Natural killer cell (primary cell): ENCODE data around the gene TGM1. TPM values are rescaled to one million over a fixed set of nuclear protein-coding genes. Genes with fewer than 3 reads are reported as not detected.
A peak's percentile ranks its signal among the peaks of the same experiment; 100 is the strongest.

Experiments
- ATAC-seq, 3 donors: fragments of 150-1000 bp in 2 of 3; fragments of 200-7000 bp in 1 of 3; cut with Tn5 transposase; 1 replicate in 1 of 3; 2 replicates in 2 of 3; pipeline ENCODE4 v1.10.0; 2021; ENCODE audit warnings: mild to moderate bottlenecking in 2 of 3, moderate library complexity in 2 of 3
- DNase-seq, 2 donors: peaks; one replicate each; pipeline versions ENCODE4 v3.0.0 to v3.0.0-alpha.2; 2013 to 2021; ENCODE audit warnings: mixed read lengths in 1 of 2
- H3K27ac ChIP-seq: one replicate; pipeline ENCODE4 v1.5.1; 2013; ENCODE audit warnings: mild to moderate bottlenecking, low read length
- H3K27me3 ChIP-seq: one replicate; pipeline ENCODE4 v1.6.1; 2013; ENCODE audit warnings: low read length; ENCODE audit not compliant: control insufficient read depth, insufficient read depth
- H3K36me3 ChIP-seq: one replicate; pipeline ENCODE4 v1.6.1; 2013; ENCODE audit warnings: low read length; ENCODE audit not compliant: control insufficient read depth, insufficient read depth
- H3K4me1 ChIP-seq: one replicate; pipeline ENCODE4 v1.6.1; 2013; ENCODE audit warnings: low read length; ENCODE audit not compliant: control insufficient read depth, insufficient read depth
- H3K4me3 ChIP-seq: one replicate; pipeline ENCODE4 v1.5.1; 2013; ENCODE audit warnings: low read length
- H3K9me3 ChIP-seq: one replicate; pipeline ENCODE4 v1.6.1; 2013; ENCODE audit warnings: low read length; ENCODE audit not compliant: control insufficient read depth, insufficient read depth
- H3K27ac Mint-ChIP-seq, 2 donors: one replicate each; pipeline ENCODE4 v1.8.0; 2022; ENCODE audit warnings: mild to moderate bottlenecking in 2 of 2, mixed read lengths in 2 of 2, moderate library complexity in 1 of 2
- H3K27me3 Mint-ChIP-seq, 2 donors: one replicate each; pipeline ENCODE4 v1.8.0; 2022; ENCODE audit warnings: low read depth in 2 of 2, mixed read lengths in 2 of 2
- H3K36me3 Mint-ChIP-seq: one replicate; pipeline ENCODE4 v1.8.0; 2022; ENCODE audit warnings: mixed read lengths
- H3K4me1 Mint-ChIP-seq, 2 donors: one replicate each; pipeline ENCODE4 v1.8.0; 2022; ENCODE audit warnings: mixed read lengths in 2 of 2
- H3K4me3 Mint-ChIP-seq: one replicate; pipeline ENCODE4 v1.8.0; 2022; ENCODE audit warnings: mild to moderate bottlenecking, moderate library complexity, mixed read lengths
- H3K9me3 Mint-ChIP-seq, 2 donors: one replicate each; pipeline ENCODE4 v1.8.0; 2022; ENCODE audit warnings: mixed read lengths in 2 of 2
- CTCF ChIP-seq: fragments of 200-600 bp; IDR thresholded peaks from one replicate; pipeline ENCODE4 v1.8.0; 2022; ENCODE audit warnings: antibody characterized with exemption
- WGBS: methylation state at CpG from one replicate; pipeline ENCODE4 v1.1.7; 2013; ENCODE audit warnings: missing lambda C conversion rate; ENCODE audit not compliant: insufficient coverage; 5-methylcytosine and 5-hydroxymethylcytosine counted together
- intact Hi-C: fragments of 100-400 bp; cut with micrococcal nuclease; formaldehyde crosslinking; loops from one replicate; pipeline ENCODE4 v1.14.2; 2022
- total RNA-seq, 4 donors: library from RNA; stranded (reverse); fragments of 120-200 nt in 1 of 4; gene quantifications; one replicate each; pipeline versions ENCODE4 v1.2.3 to v1.2.4, GENCODE V29; 2013 to 2022

TGM1 gene
- total RNA-seq, 3 donors from 2014 or later (not counting 1 experiment from before 2014, with no cell fraction given) = 1.7 to 4.9 (median 4.7) TPM

- H3K9me3 ChIP-seq = no peaks in the 10 kb centered on the region
- H3K9me3 Mint-ChIP-seq = no peaks in the 10 kb centered on the region
- DNase-seq (peak; percentile 81 to 96), ATAC-seq (peak; percentile 74 to 86 (median 74))
- H3K36me3 Mint-ChIP-seq = peaks cover 6% of the 10 kb centered on the region
- peak within 1 kb of the TSS; percentile 98 to 99 for H3K27ac Mint-ChIP-seq
- 0% methylated on average over 38 of the region's 40 CpGs for WGBS
- H3K27ac ChIP-seq = peak within 1 kb of the TSS; percentile 82
- intact Hi-C loops = loop anchor here (1.0 to 5.0 kb wide), 6 partner anchors 17 to 215 kb away; partner anchors contain the start of genes GMPR2, LTB4R, LTB4R2 and NEDD8
- peaks cover 48 to 50% of the 10 kb centered on the region in 2 donors for H3K4me1 Mint-ChIP-seq
- no peaks in the 10 kb centered on the region for H3K27me3 ChIP-seq
- H3K36me3 ChIP-seq = peaks cover 9% of the 10 kb centered on the region
- no peaks in the 10 kb centered on the region for H3K27me3 Mint-ChIP-seq
- TF ChIP-seq CTCF = peak; percentile 61
- H3K4me3 ChIP-seq = peak within 1 kb of the TSS; percentile 63
- H3K4me1 ChIP-seq = peaks cover 30% of the 10 kb centered on the region
- H3K4me3 Mint-ChIP-seq = peak within 1 kb of the TSS; percentile 90
These were observed 47.3 kb downstream of the TGM1 start, which contains the start of gene MDP1 for GRCh38 chr14:24215495-24216344. MDP1 (minus strand) TSS chr14:24216066; CDS start chr14:24215955, 111 bp downstream.

- no peak for ATAC-seq
- TF ChIP-seq CTCF = no peak
- Histone ChIP-seq H3K4me3 (no peak overlapping the region), H3K27ac (peak overlapping the region; percentile 93), H3K27me3 (no peaks in the 10 kb centered on the region), H3K36me3 (peaks cover 24% of the 10 kb centered on the region), H3K4me1 (peaks cover 30% of the 10 kb centered on the region), H3K9me3 (no peaks in the 10 kb centered on the region)
- H3K27ac Mint-ChIP-seq = peak overlapping the region; percentile 98 to 99
- H3K4me3 Mint-ChIP-seq = peak overlapping the region; percentile 99
- DNase-seq = peak in 1 of 2 donors; percentile 7
- H3K27me3 Mint-ChIP-seq = no peaks in the 10 kb centered on the region
- 96% methylated on average over 7 of the region's 7 CpGs for WGBS
- H3K9me3 Mint-ChIP-seq = no peaks in the 10 kb centered on the region
- H3K36me3 Mint-ChIP-seq = peaks cover 15% of the 10 kb centered on the region
- intact Hi-C loops = loop anchor here (1.0 to 2.0 kb wide), 4 partner anchors 19 to 100 kb away; partner anchors contain the start of genes DCAF11, IPO4, NRL and PSME2
- peaks cover 50 to 53% of the 10 kb centered on the region in 2 donors for H3K4me1 Mint-ChIP-seq
These were observed 48.9 kb downstream of the TGM1 start for GRCh38 chr14:24213866-24214662.

- Histone ChIP-seq H3K4me1 (peaks cover 30% of the 10 kb centered on the region), H3K36me3 (peaks cover 28% of the 10 kb centered on the region), H3K4me3 (peak within 1 kb of the TSS; percentile 74), H3K27ac (peak within 1 kb of the TSS; percentile 93), H3K9me3 (no peaks in the 10 kb centered on the region), H3K27me3 (no peaks in the 10 kb centered on the region)
- TF ChIP-seq CTCF = no peak
- no peaks in the 10 kb centered on the region for H3K27me3 Mint-ChIP-seq
- intact Hi-C loops = loop anchor here (1.0 to 2.0 kb wide), 4 partner anchors 18 to 99 kb away; partner anchors contain the start of genes DCAF11, IPO4, NRL and PSME2
- ATAC-seq (peak; percentile 73 to 88 (median 78)), DNase-seq (peak; percentile 94 to 99)
- H3K4me3 Mint-ChIP-seq = peak within 1 kb of the TSS; percentile 99
- H3K36me3 Mint-ChIP-seq = peaks cover 15% of the 10 kb centered on the region
- peak within 1 kb of the TSS; percentile 98 to 99 for H3K27ac Mint-ChIP-seq
- H3K9me3 Mint-ChIP-seq = no peaks in the 10 kb centered on the region
- WGBS = under 1% methylated on average over 53 of the region's 53 CpGs
- peaks cover 50 to 53% of the 10 kb centered on the region in 2 donors for H3K4me1 Mint-ChIP-seq
These were observed 49.8 kb downstream of the TGM1 start, which contains the start of gene CHMP4A for GRCh38 chr14:24212924-24213865. CHMP4A (minus strand) TSS chr14:24213488; CDS start chr14:24213439, 49 bp downstream.
